Middle frontal gyrus (tissue), 1 donor: ENCODE results near the gene MCCC2.
"Not testable (repeated sequence)": the region's sequence is repeated elsewhere in the genome, so short reads cannot be mapped to it uniquely, and the experiment has no call there.

Experiments used
- DNase-seq: peaks from one replicate; pipeline ENCODE4 v3.0.0-alpha.2; 2015; ENCODE audit warnings: low spot score; ENCODE audit errors: extremely low spot score

The MCCC2 gene

DNA sequence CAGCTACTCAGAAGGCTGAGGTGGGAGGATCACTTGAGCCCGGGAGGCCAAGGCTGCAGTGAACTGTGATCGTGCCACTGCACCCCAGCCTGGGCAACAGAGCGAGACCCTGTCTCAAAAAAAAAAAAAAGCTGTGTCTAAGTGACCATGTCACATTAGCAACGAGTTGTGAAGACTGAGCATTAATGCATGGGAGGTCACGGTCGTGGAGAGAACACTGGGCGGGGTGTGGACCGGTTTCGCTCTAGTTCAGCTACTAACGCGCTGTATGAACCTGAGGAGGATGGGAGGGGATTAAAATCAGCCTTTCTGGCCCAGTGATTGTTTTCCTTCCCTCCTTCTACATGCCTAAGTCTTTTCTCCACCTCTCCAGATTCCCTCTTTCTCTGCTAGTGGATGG lies 75.2 kb downstream of the MCCC2 start:
- DNase-seq = no peak

DNA sequence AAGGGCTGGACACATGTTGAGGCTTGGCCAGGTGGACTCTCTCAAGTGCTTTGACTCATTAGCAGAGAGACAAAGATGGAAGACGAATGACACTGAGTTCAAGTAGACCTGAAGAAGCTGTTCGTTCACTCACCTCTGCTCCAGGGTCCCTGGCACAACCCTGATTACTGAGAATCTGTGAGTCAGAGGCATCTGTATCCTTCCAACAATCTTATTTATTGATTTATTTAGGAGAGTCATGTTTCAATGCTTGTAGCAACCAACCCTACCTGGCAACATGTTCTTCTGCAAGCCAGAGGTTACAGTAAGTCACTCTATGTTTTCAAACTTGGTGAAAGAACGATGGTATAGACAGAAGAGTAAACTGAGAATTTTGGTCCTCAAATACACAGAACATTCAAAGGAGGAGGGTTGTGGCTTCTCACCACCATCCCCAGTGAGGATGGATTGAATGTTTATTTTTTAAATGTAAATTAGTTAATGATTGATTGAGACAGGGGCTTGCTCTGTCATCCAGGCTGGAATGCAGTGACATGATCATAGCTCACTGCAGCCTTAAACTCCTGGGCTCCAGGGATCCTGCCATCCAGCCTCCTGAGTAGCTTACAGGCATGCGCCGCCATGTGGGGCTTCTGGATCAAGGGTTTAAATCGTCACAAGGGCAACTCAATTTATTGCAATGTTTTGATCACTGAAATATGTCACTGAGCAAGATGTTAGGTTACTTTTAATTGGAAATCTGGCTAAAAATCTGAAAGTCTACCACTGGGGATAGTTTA lies 76.2 kb downstream of the MCCC2 start:
- DNase-seq = no peak

DNA sequence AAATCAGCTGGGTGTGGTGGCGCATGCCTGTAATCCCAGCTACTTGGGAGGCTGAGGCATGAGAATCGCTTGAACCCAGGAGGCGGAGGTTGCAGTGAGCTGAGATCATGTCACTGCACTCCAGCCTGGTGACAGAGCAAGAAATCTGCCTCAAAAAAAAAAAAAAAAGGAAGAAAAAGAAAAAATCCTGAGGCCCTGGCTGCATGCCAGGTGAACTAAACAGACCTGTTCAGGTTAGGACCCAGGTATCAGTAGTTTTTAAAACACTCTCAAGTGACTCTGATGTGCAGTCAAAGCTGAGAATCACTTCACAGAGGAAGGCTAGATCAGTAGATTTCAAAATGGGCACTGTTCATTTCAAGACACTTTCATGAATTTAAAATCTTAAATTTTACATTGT lies 77.5 kb downstream of the MCCC2 start:
- not testable (repeated sequence) for DNase-seq

DNA sequence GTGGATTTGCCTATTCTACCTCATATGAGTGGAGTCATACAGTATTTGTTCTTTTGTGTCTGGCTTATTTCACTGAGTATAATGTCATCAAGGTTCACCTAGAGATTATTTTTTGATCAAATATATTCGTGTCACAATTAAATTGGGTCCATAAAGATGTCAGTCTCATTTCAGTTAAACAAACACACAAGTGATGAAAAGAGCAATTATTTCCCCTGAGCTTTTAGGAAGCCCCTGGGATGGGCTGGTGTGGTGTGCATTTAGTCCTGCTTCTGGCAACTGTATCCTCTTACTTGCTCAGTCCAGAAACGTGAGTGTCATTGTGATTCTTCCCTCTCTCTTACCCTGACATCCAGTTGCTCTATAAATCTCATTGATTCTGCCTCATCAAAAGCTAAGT lies 79.2 kb downstream of the MCCC2 start:
- DNase-seq = no peak

DNA sequence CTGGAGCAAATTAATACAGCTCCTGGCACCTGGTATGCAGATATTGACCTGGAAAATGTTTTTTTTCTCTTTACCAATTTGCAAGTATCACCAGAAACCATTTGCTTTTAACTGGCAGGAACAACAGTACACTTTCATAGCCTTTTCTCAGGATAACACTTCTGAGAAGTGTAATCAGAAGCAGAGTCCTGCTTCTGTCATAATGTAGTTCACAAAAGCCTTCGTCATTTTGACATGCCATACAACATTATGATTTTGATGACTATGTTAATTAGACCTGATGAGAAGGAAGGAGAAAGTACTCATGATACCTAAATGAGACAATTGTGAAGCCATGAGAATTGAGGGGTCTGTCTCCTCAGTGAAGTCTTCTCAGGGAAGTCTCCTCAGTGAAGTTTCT lies 90.8 kb downstream of the MCCC2 start:
- DNase-seq = no peak

DNA sequence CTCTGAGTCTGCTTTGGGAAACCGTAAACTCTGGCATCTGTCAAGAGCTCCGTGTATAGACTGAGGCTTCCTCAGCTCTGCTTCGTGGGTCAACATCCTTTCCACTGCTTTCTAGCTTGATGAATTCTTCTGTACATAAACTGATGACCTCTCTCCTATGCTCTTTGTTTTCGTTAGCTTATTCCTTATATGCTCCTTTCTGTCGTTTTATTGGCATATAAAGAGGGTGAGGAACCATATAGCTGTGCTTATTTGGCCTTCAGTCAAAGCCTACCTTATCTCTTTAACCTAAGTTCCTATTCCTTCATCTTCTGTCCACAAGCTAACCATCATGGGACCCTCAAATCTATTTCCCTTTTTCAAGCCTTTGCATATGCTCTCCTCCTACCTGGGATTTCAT lies 92.6 kb downstream of the MCCC2 start:
- DNase-seq = no peak

DNA sequence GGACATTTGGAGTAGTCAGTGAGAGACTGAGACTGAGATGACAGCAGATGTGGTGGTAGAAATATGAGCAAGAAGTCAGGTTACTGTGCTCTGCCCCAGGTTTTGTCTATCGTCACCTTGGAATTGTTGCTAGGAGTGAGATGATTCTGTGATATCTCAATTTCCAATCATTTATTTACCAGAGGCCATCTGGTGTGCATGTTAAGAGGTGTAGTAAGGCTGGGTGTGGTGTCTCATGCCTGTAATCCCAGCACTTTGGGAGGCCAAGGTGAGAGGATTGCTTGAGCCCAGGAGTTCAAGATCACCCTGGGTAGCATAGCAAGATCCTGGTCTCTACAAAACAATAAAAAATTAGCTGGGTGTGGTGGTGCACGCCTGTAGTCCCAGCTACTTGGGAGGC lies 93.4 kb downstream of the MCCC2 start:
- DNase-seq = no peak

DNA sequence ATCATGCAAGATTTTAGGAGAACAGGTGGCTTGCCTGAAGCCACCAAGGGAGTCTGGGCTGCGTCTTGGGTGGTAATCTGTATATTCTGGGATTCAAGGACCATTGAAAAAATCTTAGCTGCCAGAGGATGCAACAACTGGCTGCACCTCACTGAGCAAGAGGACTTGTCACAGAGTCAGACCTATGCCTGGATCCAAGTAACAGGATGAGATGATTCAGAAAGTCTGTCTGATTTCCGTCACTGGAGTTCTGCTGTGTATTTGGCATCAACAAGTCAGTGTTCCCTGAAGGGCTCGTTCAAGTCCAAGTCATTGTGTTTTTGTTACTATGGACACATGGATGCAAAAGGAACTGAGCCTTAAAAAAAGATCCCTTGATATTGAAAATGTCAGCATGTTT lies 94.2 kb downstream of the MCCC2 start:
- no peak for DNase-seq

DNA sequence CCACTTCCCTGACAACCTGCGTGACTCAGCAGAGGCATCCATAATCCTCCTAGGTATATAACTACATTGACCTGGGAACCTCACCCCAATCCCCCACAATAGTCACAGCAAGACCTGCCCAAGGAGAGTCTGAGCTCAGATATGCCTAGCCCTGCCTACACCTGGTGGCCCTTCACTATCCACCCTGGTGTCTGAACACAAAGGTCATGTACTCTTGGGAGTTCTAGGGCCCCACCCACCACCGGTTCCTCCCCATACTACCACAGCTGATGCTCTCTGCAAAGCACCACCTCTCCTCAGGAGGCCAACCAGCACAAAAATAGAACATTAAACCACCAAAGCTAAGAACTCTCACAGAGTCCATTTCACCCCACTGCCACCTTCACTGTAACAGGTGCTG lies 97.2 kb downstream of the MCCC2 start:
- no peak for DNase-seq

DNA sequence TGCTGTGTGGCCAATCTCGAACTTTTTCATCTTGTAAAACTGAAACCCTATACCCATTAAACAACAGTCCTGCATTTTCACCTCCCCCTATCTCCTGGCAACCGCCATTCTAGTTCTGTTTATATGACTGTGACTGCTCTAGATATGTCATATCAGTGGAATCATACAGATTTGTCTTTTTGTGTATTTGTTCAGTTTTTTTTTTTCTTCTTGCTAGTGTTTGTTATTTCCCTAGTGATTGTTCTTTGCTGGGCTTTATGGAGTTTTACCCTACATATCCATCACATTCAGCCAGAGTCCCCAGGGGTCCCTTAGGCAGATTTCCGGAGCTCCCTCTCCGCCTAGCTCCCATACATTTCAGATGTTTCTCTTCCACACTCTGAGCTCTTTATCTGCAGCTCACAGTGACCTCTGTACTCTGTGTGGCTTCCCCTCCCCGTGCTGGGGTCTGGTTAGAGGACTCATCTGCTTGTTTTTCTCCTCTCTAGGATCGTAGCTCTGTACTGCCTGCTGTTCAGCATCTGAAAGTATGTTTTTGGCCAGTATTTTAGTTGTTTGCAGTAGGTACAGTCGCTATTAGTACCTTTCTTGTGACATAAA lies 106.8 kb downstream of the MCCC2 start:
- DNase-seq = no peak

DNA sequence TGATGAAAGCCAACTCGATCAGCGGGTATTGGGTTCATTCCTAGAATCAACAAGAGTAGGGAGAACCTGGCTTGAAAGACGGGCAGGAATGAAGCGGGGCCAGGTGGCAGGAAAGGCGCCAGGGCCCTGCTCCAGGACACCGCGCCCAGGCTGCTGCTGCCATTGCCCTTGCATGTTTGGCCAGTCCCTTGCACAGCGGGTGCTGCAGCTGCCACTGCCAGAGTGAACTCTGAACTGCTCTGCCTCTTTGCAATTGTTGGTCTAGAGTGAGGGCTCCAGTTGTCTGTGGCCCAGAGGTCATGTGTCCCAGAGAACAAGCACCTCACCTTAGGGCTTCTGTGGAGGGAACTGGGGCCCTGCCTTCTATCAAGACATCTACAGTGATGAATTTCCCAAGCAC lies 107.9 kb downstream of the MCCC2 start:
- DNase-seq = no peak

DNA sequence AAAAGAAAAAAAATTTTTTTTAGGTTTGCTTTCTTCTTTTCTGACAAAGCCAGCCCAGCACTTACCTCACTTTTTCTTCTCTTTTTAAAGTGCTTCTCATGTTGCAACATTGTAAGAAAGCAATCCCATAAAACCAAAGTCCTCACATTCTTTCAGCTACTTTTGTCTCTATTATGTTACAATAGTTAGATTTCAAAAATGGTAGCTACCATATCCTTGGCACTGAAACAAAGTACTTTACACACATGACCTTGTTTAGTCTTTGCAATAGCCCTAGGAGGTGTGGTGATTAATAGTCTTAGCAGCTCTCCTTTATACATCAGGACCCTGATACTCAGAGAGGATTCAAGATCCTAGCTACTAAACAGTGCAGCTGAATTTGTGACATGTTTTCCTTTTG lies 108.5 kb downstream of the MCCC2 start:
- DNase-seq = no peak

DNA sequence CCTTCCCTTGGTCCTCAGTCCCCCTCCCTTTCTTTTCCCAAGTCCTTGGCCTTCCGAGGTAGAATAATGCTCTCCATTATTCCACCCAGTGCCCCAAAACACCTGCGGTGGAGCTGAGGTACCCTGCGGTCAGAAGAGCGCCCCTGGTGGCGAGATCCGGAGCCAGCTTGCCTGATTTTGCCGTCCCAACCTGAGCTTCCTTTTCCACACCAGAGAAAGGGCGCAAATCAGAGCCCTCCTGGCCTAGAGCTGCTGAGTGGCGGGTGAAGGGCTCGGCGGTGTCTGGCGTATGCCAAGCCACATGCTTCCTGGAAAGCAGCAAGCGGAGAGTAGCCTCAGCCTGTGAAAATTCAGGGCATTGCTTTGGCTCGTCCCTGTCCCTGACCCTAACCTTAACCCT lies 110.8 kb downstream of the MCCC2 start:
- DNase-seq = no peak

DNA sequence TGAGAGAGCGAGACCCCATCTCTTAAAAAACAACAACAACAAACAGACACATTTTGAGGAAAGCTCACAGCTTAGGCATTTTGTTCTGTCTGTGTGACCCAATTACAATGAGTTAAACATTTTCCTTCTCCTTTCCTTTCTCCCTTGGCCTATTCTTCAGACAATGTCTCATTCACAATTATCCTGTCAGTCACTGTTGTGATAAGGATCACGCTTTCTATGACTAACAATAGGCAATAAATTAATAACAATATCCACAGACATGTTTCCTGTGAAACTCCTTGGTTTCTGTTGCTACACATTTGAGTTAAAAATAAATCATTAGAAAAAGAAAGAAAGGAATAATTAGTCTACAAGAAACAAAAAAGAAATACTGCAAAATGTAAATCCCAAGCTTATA lies 112.1 kb downstream of the MCCC2 start:
- no peak for DNase-seq

DNA sequence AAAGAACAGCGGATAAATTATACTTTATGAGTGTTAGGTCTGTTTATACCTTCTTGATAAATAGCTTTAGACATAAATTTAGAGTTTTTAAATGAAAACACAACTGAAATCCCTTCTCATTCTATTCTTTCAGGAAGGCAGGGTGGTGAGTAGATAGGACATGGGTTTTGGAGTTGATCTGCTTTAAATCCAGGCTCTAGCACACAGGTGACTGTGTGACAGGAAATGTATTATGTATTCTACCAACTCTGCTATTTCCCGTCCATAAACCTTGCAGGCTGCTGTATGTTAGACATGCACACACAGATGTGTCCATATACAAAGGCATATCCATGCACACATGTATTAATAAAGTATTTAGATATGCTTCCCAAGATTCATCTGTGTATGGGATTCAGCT lies 112.6 kb downstream of the MCCC2 start:
- DNase-seq = no peak

DNA sequence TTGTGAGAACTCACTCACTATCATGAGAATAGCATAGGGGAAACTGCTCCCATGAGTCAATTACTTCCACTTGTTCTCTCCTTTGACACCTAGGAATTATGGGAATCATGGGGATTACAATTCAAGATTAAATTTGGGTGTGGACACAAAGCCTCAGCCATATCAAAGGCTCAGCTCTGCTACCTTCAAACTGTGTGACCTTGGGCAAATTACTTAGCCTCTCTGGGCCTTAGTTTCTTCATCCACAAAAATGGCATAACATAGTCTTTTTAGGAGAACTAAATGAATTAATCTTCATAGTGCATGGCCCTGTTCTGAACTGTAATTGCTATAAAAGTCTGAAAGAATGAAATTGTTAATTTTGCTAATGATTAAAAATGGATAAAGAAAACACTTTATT lies 113.7 kb downstream of the MCCC2 start:
- no peak for DNase-seq

DNA sequence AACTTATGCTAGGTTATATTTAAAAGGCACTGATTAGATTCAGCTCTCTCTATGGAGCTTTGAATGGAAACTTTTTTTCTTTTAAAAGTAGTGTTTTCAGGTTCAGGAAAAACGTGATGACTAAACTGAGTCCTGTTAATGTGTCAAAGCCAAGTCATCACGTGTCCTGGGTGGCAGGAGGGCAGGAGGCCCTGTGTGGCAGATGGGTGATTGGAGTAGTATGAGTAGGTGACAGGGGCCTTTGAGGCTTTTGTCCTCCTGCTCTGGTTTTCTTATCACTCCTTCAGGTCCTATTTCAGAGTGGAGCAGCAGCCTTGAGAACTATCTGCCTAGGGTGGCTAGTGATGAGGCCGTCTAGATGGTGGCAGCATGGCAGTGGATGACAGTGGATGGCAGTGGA lies 114.3 kb downstream of the MCCC2 start:
- DNase-seq = no peak

DNA sequence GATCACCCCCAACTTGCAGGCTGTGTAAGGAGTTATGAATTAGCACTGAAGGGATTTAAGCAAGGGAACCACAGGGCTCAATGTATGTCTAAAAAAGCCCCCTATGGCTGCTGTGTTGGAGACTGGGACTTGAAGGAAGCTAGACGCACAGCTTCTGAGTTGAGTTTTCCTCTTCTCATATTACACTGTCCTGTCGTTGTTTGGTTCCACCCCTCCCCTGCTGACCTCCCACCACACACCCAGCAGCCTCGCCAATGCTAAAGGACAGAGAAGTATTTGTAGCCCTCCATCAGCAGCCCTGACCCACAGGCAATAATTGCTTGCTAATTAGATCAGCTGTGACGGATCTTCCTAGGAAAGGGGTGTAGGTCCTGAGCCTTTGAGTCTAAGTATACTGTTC lies 116.8 kb downstream of the MCCC2 start:
- no peak for DNase-seq

DNA sequence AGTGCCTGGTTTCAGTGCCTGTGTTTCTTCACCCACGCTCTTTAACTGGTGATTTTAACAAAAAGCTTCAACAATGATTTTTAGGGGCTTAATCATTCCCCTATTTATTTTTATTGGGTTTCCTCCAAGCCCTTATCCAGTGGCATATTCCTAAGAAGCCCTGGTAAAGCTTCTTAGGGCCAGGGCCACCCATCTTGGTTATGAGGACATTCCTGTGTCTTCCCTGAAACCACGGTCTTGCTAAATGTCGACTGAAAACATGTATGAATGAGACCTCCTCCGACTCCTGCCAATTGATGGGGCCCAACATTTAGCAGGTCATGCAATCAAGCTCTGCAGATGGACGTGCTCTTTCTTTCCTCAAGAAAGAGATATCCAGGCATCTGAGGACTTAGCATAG lies 118.3 kb downstream of the MCCC2 start:
- no peak for DNase-seq

DNA sequence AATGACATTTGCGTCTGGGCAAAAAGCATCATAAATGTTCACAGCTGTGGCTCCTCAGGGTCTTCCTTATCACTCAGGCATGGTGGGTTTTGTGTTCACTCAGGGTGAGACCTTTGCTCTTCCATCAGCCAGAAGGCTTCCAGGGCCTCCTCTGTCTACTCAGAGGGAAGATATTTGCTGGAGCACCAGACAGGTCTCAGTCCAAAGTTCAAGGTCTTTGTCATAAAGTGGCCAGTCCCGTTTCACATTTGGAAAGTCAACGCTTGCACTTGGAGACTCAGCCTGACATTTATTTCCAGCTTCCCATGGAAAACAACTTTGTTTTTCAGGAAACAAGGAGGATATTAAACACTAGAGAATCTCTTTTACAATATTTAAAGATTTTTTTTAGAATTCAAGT lies 119.8 kb downstream of the MCCC2 start:
- DNase-seq = no peak
